GM23338 (cell line): Measurements from ENCODE around the gene SYNPR.

Experiments
- EZH2 ChIP-seq: fragments of 200-600 bp; sonication (generic); IDR thresholded peaks from one replicate; pipeline ENCODE4 v1.8.0; 2017; ENCODE audit warnings: antibody characterized with exemption, mild to moderate bottlenecking, low read depth; ENCODE audit not compliant: unreplicated experiment
- POLR2AphosphoS5 ChIP-seq: IDR thresholded peaks from 2 replicates; pipeline ENCODE4 v1.6.1; 2016; ENCODE audit warnings: antibody characterized with exemption, low read depth
- ZNF114 ChIP-seq: fragments of 250-450 bp; sonication (Bioruptor Pico); IDR thresholded peaks from 2 replicates; pipeline ENCODE4 v1.5.0; 2020; ENCODE audit warnings: mild to moderate bottlenecking, moderate library complexity
- TF ChIP-seq, protein P1 (sequence below): IDR thresholded peaks from one replicate; pipeline ENCODE4 v1.6.1; 2018; ENCODE audit warnings: antibody characterized with exemption; ENCODE audit not compliant: unreplicated experiment
- TF ChIP-seq, protein P2 (sequence below), 2 experiments: fragments of 200-600 bp in 1 of 2; sonication (generic) in 1 of 2; conservative IDR thresholded peaks; 2 replicates each; pipeline versions ENCODE4 v1.5.1 to v1.6.1; 2016 to 2017; ENCODE audit warnings: antibody characterized with exemption in 2 of 2, low read depth in 2 of 2, mild to moderate bottlenecking in 2 of 2, moderate library complexity in 1 of 2

DNA sequence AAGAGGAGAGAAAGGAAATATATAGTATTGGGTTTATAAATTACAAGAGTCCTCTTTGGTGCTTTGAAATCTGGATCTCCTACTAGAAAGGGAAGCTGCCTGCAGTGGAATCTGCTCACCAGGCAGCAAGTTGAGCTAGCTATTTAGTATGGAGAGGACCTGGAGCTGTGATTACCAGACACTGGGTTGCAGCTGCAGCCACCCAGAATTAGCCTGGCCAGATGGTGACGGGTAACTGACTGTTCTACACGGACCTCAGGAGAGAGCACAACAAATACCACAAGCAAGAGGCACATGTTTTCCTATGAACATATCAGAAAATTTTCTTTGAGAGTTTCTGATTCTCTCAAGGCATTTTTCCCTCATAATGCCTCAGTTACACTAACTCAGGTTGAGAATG lies 46.5 kb downstream of the SYNPR start:
- TF ChIP-seq, protein P1, sequence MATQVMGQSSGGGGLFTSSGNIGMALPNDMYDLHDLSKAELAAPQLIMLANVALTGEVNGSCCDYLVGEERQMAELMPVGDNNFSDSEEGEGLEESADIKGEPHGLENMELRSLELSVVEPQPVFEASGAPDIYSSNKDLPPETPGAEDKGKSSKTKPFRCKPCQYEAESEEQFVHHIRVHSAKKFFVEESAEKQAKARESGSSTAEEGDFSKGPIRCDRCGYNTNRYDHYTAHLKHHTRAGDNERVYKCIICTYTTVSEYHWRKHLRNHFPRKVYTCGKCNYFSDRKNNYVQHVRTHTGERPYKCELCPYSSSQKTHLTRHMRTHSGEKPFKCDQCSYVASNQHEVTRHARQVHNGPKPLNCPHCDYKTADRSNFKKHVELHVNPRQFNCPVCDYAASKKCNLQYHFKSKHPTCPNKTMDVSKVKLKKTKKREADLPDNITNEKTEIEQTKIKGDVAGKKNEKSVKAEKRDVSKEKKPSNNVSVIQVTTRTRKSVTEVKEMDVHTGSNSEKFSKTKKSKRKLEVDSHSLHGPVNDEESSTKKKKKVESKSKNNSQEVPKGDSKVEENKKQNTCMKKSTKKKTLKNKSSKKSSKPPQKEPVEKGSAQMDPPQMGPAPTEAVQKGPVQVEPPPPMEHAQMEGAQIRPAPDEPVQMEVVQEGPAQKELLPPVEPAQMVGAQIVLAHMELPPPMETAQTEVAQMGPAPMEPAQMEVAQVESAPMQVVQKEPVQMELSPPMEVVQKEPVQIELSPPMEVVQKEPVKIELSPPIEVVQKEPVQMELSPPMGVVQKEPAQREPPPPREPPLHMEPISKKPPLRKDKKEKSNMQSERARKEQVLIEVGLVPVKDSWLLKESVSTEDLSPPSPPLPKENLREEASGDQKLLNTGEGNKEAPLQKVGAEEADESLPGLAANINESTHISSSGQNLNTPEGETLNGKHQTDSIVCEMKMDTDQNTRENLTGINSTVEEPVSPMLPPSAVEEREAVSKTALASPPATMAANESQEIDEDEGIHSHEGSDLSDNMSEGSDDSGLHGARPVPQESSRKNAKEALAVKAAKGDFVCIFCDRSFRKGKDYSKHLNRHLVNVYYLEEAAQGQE, result no peak
- TF ChIP-seq, protein P2, sequence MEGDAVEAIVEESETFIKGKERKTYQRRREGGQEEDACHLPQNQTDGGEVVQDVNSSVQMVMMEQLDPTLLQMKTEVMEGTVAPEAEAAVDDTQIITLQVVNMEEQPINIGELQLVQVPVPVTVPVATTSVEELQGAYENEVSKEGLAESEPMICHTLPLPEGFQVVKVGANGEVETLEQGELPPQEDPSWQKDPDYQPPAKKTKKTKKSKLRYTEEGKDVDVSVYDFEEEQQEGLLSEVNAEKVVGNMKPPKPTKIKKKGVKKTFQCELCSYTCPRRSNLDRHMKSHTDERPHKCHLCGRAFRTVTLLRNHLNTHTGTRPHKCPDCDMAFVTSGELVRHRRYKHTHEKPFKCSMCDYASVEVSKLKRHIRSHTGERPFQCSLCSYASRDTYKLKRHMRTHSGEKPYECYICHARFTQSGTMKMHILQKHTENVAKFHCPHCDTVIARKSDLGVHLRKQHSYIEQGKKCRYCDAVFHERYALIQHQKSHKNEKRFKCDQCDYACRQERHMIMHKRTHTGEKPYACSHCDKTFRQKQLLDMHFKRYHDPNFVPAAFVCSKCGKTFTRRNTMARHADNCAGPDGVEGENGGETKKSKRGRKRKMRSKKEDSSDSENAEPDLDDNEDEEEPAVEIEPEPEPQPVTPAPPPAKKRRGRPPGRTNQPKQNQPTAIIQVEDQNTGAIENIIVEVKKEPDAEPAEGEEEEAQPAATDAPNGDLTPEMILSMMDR (conservative IDR thresholded peaks at IDR 0.05; ENCODE audit: low read depth in 2 of 2), result no peak
- TF ChIP-seq ZNF114, result no peak
- no peak for TF ChIP-seq POLR2AphosphoS5
- TF ChIP-seq EZH2, result no peak
